Neural cell (in vitro differentiated cells): ENCODE results near the gene TELO2. TPM values are rescaled to one million over a fixed set of nuclear protein-coding genes. Genes with fewer than 3 reads are reported as not detected.

Experiments
- H2AFZ ChIP-seq: fragments of 200-600, 300-800 bp; sonication (generic), shearing (Covaris generic); 2 replicates; pipeline ENCODE4 v1.6.0; 2014; ENCODE audit warnings: low read depth, mild to moderate bottlenecking, antibody characterized with exemption, low read length, moderate library complexity
- H3F3A ChIP-seq: fragments of 200-600 bp; shearing (Covaris generic); 2 replicates; pipeline ENCODE4 v1.6.1; 2016; ENCODE audit warnings: mild to moderate bottlenecking, moderate library complexity, mixed read lengths, antibody characterized with exemption, low read length; ENCODE audit not compliant: insufficient read depth, poor library complexity, severe bottlenecking
- H3K27ac ChIP-seq: fragments of 200-600, 300-800 bp; sonication (generic), shearing (Covaris generic); 2 replicates; pipeline ENCODE4 v1.5.1; 2014; ENCODE audit warnings: mild to moderate bottlenecking, low read length, moderate library complexity
- H3K27me3 ChIP-seq: fragments of 300-800, 200-600 bp; sonication (generic), shearing (Covaris generic); 2 replicates; pipeline ENCODE4 v1.6.0; 2014; ENCODE audit warnings: mild to moderate bottlenecking, low read depth, low read length, moderate library complexity; ENCODE audit not compliant: insufficient read depth
- H3K36me3 ChIP-seq: fragments of 300-800, 200-600 bp; sonication (generic), shearing (Covaris generic); 2 replicates; pipeline ENCODE4 v1.5.1; 2014; ENCODE audit warnings: mild to moderate bottlenecking, antibody characterized with exemption, low read length, moderate library complexity; ENCODE audit not compliant: insufficient read depth
- H3K4me2 ChIP-seq: fragments of 300-800, 200-600 bp; sonication (generic), shearing (Covaris generic); 2 replicates; pipeline ENCODE4 v1.6.0; 2014; ENCODE audit warnings: mild to moderate bottlenecking, low read length
- H3K4me3 ChIP-seq: fragments of 300-800, 200-600 bp; sonication (generic), shearing (Covaris generic); 2 replicates; pipeline ENCODE4 v1.5.1; 2014; ENCODE audit warnings: mild to moderate bottlenecking, low read length, moderate library complexity
- H3K79me2 ChIP-seq: fragments of 200-600 bp; shearing (Covaris generic); replicated peaks from 2 replicates; pipeline ENCODE4 v1.6.0; 2014; ENCODE audit warnings: mild to moderate bottlenecking, low read length, moderate library complexity; ENCODE audit not compliant: insufficient read depth
- H3K9ac ChIP-seq: fragments of 300-800, 200-600 bp; sonication (generic), shearing (Covaris generic); 2 replicates; pipeline ENCODE4 v1.6.1; 2016; ENCODE audit warnings: mild to moderate bottlenecking, low read length, mixed read lengths
- H3K9me2 ChIP-seq: fragments of 200-600 bp; shearing (Covaris generic); 2 replicates; pipeline ENCODE4 v1.6.1; 2016; ENCODE audit warnings: mild to moderate bottlenecking, low read length, mixed read lengths; ENCODE audit not compliant: insufficient read depth
- H3K9me3 ChIP-seq: fragments of 200-600, 300-800 bp; sonication (generic), shearing (Covaris generic); 2 replicates; pipeline ENCODE4 v1.6.1; 2016; ENCODE audit warnings: mild to moderate bottlenecking, mixed run types, low read length, moderate library complexity, mixed read lengths
- H4K20me1 ChIP-seq: fragments of 200-600 bp; shearing (Covaris generic); 2 replicates; pipeline ENCODE4 v1.6.1; 2016; ENCODE audit warnings: mild to moderate bottlenecking, mixed run types; ENCODE audit not compliant: insufficient read depth
- EP300 ChIP-seq: fragments of 450-650 bp; conservative IDR thresholded peaks from 2 replicates; pipeline ENCODE4 v1.6.1; 2014; ENCODE audit warnings: antibody characterized with exemption, mild to moderate bottlenecking, moderate library complexity; ENCODE audit not compliant: poor library complexity, severe bottlenecking
- EZH2 ChIP-seq: fragments of 200-600, 300-800 bp; shearing (Covaris generic), sonication (generic); IDR thresholded peaks from 2 replicates; pipeline ENCODE4 v1.6.1; 2014; ENCODE audit warnings: antibody characterized with exemption, low read length, borderline replicate concordance, mild to moderate bottlenecking; ENCODE audit not compliant: insufficient read depth, poor library complexity, severe bottlenecking
- MXI1 ChIP-seq: fragments of 450-650 bp; conservative IDR thresholded peaks from 2 replicates; pipeline ENCODE4 v1.6.1; 2014; ENCODE audit warnings: antibody characterized with exemption, mild to moderate bottlenecking; ENCODE audit not compliant: poor library complexity, severe bottlenecking
- POLR2AphosphoS5 ChIP-seq: IDR thresholded peaks from 2 replicates; pipeline ENCODE4 v1.6.1; 2012
- RAD21 ChIP-seq: fragments of 450-650 bp; conservative IDR thresholded peaks from 2 replicates; pipeline ENCODE4 v1.6.1; 2014; ENCODE audit warnings: antibody characterized with exemption, mild to moderate bottlenecking, moderate library complexity
- SMC3 ChIP-seq: fragments of 450-650 bp; conservative IDR thresholded peaks from 2 replicates; pipeline ENCODE4 v1.6.1; 2014; ENCODE audit warnings: antibody characterized with exemption, mild to moderate bottlenecking, moderate library complexity; ENCODE audit not compliant: poor library complexity
- TAF1 ChIP-seq: IDR thresholded peaks from 2 replicates; pipeline ENCODE4 v1.6.1; 2012; ENCODE audit warnings: low read depth
- polyA plus RNA-seq: library from polyadenylated mRNA; depleted of rRNA; stranded (reverse); fragments of >200 nt; gene quantifications from 2 replicates; pipeline ENCODE4 v1.2.3, GENCODE V29; 2014
- TF ChIP-seq, protein P1 (sequence below): IDR thresholded peaks from 2 replicates; pipeline ENCODE4 v1.6.1; 2012; ENCODE audit warnings: borderline replicate concordance
- TF ChIP-seq, protein P2 (sequence below): fragments of 450-650 bp; IDR thresholded peaks from 2 replicates; pipeline ENCODE4 v1.5.1; 2014; ENCODE audit warnings: antibody characterized with exemption, mild to moderate bottlenecking, moderate library complexity; ENCODE audit not compliant: poor library complexity, severe bottlenecking

TELO2 gene
- polyA plus RNA-seq, 1 donor from 2014 or later, result 50.4 TPM

DNA sequence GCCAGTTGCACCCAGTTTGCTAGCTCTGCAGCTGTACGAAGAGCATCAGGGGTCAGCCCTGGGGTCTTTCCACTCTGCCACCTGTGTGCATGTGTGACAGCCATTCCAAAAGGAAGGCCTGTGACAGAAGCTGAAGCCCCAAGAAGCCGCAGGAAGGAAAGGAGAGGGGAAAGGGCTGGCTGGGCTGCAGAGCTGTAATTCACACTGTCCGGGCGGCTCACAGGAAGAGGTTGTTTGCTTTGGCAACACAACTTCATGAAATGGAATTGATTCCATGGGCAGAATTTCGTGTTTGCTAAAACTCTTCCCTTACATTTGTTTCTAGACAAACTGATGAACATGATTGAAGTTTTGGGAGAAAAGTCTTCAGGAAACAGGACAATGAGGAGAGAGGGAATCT is 55.1 kb downstream of the TELO2 start:
- Histone ChIP-seq H3K27me3 (no peaks in the 10 kb centered on the region), H3K79me2 (no peaks in the 10 kb centered on the region), H4K20me1 (no peaks in the 10 kb centered on the region), H3K9me3 (no peaks in the 10 kb centered on the region), H3F3A (no peaks in the 10 kb centered on the region), H3K36me3 (no peaks in the 10 kb centered on the region), H3K27ac (no peak overlapping the region), H3K9ac (no peak overlapping the region), H3K4me3 (no peak overlapping the region), H3K4me2 (no peak overlapping the region), H3K9me2 (no peaks in the 10 kb centered on the region), H2AFZ (no peak overlapping the region)
- TF ChIP-seq RAD21, result no peak
- TF ChIP-seq TAF1, result no peak
- TF ChIP-seq, protein P1, sequence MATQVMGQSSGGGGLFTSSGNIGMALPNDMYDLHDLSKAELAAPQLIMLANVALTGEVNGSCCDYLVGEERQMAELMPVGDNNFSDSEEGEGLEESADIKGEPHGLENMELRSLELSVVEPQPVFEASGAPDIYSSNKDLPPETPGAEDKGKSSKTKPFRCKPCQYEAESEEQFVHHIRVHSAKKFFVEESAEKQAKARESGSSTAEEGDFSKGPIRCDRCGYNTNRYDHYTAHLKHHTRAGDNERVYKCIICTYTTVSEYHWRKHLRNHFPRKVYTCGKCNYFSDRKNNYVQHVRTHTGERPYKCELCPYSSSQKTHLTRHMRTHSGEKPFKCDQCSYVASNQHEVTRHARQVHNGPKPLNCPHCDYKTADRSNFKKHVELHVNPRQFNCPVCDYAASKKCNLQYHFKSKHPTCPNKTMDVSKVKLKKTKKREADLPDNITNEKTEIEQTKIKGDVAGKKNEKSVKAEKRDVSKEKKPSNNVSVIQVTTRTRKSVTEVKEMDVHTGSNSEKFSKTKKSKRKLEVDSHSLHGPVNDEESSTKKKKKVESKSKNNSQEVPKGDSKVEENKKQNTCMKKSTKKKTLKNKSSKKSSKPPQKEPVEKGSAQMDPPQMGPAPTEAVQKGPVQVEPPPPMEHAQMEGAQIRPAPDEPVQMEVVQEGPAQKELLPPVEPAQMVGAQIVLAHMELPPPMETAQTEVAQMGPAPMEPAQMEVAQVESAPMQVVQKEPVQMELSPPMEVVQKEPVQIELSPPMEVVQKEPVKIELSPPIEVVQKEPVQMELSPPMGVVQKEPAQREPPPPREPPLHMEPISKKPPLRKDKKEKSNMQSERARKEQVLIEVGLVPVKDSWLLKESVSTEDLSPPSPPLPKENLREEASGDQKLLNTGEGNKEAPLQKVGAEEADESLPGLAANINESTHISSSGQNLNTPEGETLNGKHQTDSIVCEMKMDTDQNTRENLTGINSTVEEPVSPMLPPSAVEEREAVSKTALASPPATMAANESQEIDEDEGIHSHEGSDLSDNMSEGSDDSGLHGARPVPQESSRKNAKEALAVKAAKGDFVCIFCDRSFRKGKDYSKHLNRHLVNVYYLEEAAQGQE, result no peak
- no peak for TF ChIP-seq MXI1
- no peak for TF ChIP-seq EP300
- TF ChIP-seq POLR2AphosphoS5, result no peak
- TF ChIP-seq EZH2, result no peak
- TF ChIP-seq SMC3, result no peak
- TF ChIP-seq, protein P2, sequence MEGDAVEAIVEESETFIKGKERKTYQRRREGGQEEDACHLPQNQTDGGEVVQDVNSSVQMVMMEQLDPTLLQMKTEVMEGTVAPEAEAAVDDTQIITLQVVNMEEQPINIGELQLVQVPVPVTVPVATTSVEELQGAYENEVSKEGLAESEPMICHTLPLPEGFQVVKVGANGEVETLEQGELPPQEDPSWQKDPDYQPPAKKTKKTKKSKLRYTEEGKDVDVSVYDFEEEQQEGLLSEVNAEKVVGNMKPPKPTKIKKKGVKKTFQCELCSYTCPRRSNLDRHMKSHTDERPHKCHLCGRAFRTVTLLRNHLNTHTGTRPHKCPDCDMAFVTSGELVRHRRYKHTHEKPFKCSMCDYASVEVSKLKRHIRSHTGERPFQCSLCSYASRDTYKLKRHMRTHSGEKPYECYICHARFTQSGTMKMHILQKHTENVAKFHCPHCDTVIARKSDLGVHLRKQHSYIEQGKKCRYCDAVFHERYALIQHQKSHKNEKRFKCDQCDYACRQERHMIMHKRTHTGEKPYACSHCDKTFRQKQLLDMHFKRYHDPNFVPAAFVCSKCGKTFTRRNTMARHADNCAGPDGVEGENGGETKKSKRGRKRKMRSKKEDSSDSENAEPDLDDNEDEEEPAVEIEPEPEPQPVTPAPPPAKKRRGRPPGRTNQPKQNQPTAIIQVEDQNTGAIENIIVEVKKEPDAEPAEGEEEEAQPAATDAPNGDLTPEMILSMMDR, result no peak

DNA sequence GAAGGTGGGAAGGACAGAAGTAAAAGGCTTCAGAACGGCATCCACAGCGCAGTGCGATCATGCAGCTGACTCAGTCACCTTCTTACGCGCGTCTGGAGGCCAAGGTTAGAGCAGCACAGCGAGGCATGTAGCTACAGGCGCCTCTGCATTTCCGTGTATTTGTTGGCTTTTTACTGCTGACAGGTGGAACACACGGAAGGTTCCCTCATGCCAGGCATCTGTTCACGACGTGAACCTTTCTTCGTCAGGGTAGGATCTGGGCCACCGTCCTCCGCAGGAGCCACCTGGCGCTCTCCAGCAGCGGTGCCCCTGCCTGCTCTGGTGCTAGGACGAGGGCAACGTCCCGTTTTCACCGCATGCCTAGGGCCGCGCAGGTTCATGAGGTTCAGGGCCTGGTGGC is 55.6 kb downstream of the TELO2 start:
- Histone ChIP-seq H3K27ac (no peak overlapping the region), H3K4me2 (no peak overlapping the region)

More for the DNA sequence above, 55.6 kb downstream of the TELO2 start:
- H3K9ac ChIP-seq, result no peak overlapping the region
- H3K79me2 ChIP-seq, result no peaks in the 10 kb centered on the region
- H4K20me1 ChIP-seq, result no peaks in the 10 kb centered on the region
- H3K4me3 ChIP-seq, result no peak overlapping the region
- no peaks in the 10 kb centered on the region for H3K27me3 ChIP-seq
- H3K9me3 ChIP-seq, result no peaks in the 10 kb centered on the region
- no peaks in the 10 kb centered on the region for H3F3A ChIP-seq
- no peaks in the 10 kb centered on the region for H3K36me3 ChIP-seq
- H2AFZ ChIP-seq, result no peak overlapping the region
- TF ChIP-seq MXI1 (no peak), TAF1 (no peak), EP300 (no peak), POLR2AphosphoS5 (no peak), RAD21 (no peak), SMC3 (no peak), EZH2 (no peak)
- TF ChIP-seq, protein P1, result no peak
- TF ChIP-seq, protein P2, result no peak
- H3K9me2 ChIP-seq, result no peaks in the 10 kb centered on the region
